Spleen (tissue), 11 donors: ENCODE results near the gene FGGY. TPM values are rescaled to one million over a fixed set of nuclear protein-coding genes. Genes with fewer than 3 reads are reported as not detected.
A peak's percentile ranks its signal among the peaks of the same experiment; 100 is the strongest.

Experiments
- DNase-seq: peaks from one replicate; pipeline ENCODE4 v3.0.0-alpha.2; 2020
- H3K27ac ChIP-seq, 8 donors: fragments of 200-600 bp; sonication (generic) in 7 of 8; 1 replicate in 4 of 8; 2 replicates in 4 of 8; pipeline versions ENCODE4 v1.5.0 to v1.8.0; 2016 to 2021; ENCODE audit warnings: inconsistent platforms in 4 of 8, mild to moderate bottlenecking in 4 of 8, moderate library complexity in 1 of 8
- H3K27me3 ChIP-seq, 7 donors: fragments of 200-600 bp; sonication (generic) in 6 of 7; replicated peaks in 1 of 7; 1 replicate in 4 of 7; 2 replicates in 3 of 7; pipeline versions ENCODE4 v1.5.0 to v1.8.0; 2016 to 2021; ENCODE audit warnings: inconsistent platforms in 3 of 7, mild to moderate bottlenecking in 1 of 7
- H3K36me3 ChIP-seq, 6 donors: fragments of 200-600 bp; sonication (generic) in 5 of 6; 1 replicate in 4 of 6; 2 replicates in 2 of 6; pipeline versions ENCODE4 v1.5.0 to v1.8.0; 2016 to 2021; ENCODE audit warnings: inconsistent platforms in 2 of 6
- H3K4me1 ChIP-seq, 6 donors: fragments of 200-600 bp; sonication (generic) in 5 of 6; 1 replicate in 3 of 6; 2 replicates in 3 of 6; pipeline versions ENCODE4 v1.5.0 to v1.8.0; 2016 to 2021; ENCODE audit warnings: inconsistent platforms in 3 of 6
- H3K4me3 ChIP-seq, 8 donors: fragments of 200-600 bp; sonication (generic) in 7 of 8; 1 replicate in 4 of 8; 2 replicates in 4 of 8; pipeline versions ENCODE4 v1.5.0 to v1.8.0; 2016 to 2021; ENCODE audit warnings: inconsistent platforms in 4 of 8, mild to moderate bottlenecking in 4 of 8, moderate library complexity in 2 of 8
- H3K9me3 ChIP-seq, 8 donors: fragments of 200-600 bp; sonication (generic) in 7 of 8; 1 replicate in 4 of 8; 2 replicates in 4 of 8; pipeline versions ENCODE4 v1.5.0 to v1.8.0; 2016 to 2021; ENCODE audit warnings: inconsistent platforms in 4 of 8
- POLR2A ChIP-seq, 3 donors: fragments of 450-650 bp; IDR thresholded peaks; one replicate each; pipeline ENCODE4 v1.5.1; 2017; ENCODE audit warnings: antibody characterized with exemption in 3 of 3, mild to moderate bottlenecking in 1 of 3
- POLR2AphosphoS5 ChIP-seq, 3 donors: sonication (generic); formaldehyde crosslinking; IDR thresholded peaks; one replicate each; pipeline ENCODE4 v1.5.1; 2017; ENCODE audit warnings: antibody characterized with exemption in 3 of 3
- WGBS, 5 donors: extraction: QIAGEN DNeasy Blood & Tissue Kit in 3 of 5; methylation state at CpG; one replicate each; pipeline versions ENCODE4 v1.1.5 to v1.1.7; 2013 to 2018; 5-methylcytosine and 5-hydroxymethylcytosine counted together
- intact Hi-C: fragments of 100-400 bp; cut with DNase I; formaldehyde crosslinking; loops from one replicate; pipeline ENCODE4 v1.15.0; 2023; ENCODE audit warnings: low total_unique reads
- polyA plus RNA-seq, 3 donors: library from polyadenylated mRNA; stranded (reverse); fragments of 200-250 nt; gene quantifications; one replicate each; pipeline ENCODE4 v1.2.1, GENCODE V29; 2013
- total RNA-seq, 7 donors: library from RNA; depleted of rRNA in 3 of 7; stranded (reverse); fragments of >200 nt in 3 of 7; fragmentation: NEBNext Ultra II Directional in 4 of 7; extraction: Animal tissue kit (Norgen Biotek cat#: 25700) in 4 of 7; gene quantifications; one replicate each; pipeline versions ENCODE4 v1.1.0 to v1.2.1, GENCODE V29; 2016 to 2021
- TF ChIP-seq, protein P1 (sequence below), 11 experiments: fragments of 200-600 bp in 7 of 11; fragments of 450-650 bp in 4 of 11; sonication (generic) in 4 of 11; IDR thresholded peaks in 8 of 11; conservative IDR thresholded peaks in 3 of 11; 1 replicate in 7 of 11; 2 replicates in 4 of 11; pipeline versions ENCODE4 v1.4.0 to v1.8.0; 2016 to 2021; ENCODE audit warnings: antibody characterized with exemption in 11 of 11, inconsistent platforms in 4 of 11, mild to moderate bottlenecking in 1 of 11
- donor health status: healthy with polysubstance abuse.
- donor health status: DM: no; HTN: no; CAD: no; lungs with moderate emphysema.
- donor health status: DM: no; HTN: no; CAD: no.
- donor health status: Bipolar disorder and iron deficiency.
- donor health status: healthy.
- donor health status: DM: no; HTN: no; CAD: no.
- donor health status: DM: yes; HTN: yes; CAD: no.

The FGGY gene
- total and polyA plus RNA-seq, 10 donors, result 1.7 to 27.8 (median 13.2) TPM

DNA sequence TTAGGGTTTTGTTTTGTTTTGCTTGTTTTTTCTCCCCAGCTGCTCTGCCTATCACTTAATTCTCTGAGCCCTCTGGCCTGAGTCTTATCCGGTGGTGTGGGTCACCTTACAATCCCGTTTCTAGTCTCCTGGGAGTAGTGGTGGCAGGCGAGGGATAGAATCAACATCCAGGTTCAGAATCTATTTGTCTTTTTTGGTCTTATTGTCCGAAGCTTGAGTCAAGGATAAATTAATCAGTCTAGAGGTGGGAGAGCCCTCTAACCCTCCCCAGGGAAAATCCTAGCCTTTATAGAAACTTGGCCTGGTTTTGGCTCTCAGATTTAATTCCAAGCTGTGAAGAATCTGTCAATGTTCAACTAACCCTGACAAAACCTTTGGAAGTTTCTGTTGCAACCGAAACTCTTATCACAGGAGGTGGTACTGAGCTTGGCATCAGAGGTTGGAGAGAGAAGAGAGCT is 246.3 kb downstream of the FGGY start:
- TF ChIP-seq POLR2A (IDR thresholded peaks at IDR 0.05) (no peak), POLR2AphosphoS5 (IDR thresholded peaks at IDR 0.05) (no peak)
- TF ChIP-seq, protein P1, sequence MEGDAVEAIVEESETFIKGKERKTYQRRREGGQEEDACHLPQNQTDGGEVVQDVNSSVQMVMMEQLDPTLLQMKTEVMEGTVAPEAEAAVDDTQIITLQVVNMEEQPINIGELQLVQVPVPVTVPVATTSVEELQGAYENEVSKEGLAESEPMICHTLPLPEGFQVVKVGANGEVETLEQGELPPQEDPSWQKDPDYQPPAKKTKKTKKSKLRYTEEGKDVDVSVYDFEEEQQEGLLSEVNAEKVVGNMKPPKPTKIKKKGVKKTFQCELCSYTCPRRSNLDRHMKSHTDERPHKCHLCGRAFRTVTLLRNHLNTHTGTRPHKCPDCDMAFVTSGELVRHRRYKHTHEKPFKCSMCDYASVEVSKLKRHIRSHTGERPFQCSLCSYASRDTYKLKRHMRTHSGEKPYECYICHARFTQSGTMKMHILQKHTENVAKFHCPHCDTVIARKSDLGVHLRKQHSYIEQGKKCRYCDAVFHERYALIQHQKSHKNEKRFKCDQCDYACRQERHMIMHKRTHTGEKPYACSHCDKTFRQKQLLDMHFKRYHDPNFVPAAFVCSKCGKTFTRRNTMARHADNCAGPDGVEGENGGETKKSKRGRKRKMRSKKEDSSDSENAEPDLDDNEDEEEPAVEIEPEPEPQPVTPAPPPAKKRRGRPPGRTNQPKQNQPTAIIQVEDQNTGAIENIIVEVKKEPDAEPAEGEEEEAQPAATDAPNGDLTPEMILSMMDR (IDR thresholded peaks at IDR 0.05 in 8 of 11, conservative IDR thresholded peaks at IDR 0.05 in 3 of 11), result no peak
- H3K27me3 ChIP-seq, result no peaks in the 10 kb centered on the region
- H3K36me3 ChIP-seq, result no peaks in the 10 kb centered on the region
- H3K4me1 ChIP-seq, result no peaks in the 10 kb centered on the region
- intact Hi-C loops, result no loop called here
- H3K4me3 ChIP-seq, result no peak overlapping the region
- DNase-seq, result no peak
- H3K27ac ChIP-seq, result no peak overlapping the region
- H3K9me3 ChIP-seq, result no peaks in the 10 kb centered on the region
- WGBS, 5 donors, result 85 to 90% (median 88%) methylated on average over 5 of the region's 5 CpGs

DNA sequence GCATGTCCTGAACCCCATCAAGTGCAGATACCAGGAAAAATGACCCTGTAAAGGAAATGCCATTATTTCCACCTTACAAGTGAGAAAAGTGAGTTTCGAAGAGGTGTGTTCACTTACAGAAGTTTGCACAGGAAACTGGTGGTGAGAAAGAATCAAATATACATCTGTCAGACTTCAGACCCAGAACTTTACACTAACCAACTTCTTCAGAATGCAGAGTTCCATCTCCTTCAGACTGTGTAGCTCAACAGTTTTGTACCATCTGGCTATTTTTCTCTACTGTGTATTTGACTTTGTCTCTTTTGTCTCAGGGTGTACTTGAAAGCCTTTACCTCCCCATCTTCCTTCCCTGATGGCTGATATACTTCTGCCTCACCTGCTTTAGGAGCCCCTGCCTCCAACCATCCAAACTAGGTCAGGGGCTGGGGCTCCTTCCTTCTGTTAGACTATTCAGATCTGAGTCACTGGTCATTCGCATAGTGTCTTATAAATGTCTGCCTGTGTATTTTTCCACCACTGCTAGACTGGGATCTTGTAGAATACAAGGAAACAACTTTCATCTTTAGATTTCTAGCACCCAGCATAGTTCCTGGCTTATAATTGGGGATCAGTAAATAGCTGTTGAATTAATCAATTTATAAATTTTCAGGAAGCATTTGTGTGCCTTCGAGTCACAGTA is 247.9 kb downstream of the FGGY start:
- TF ChIP-seq, protein P1 (IDR thresholded peaks at IDR 0.05 in 8 of 11, conservative IDR thresholded peaks at IDR 0.05 in 3 of 11), result no peak
- no peak for TF ChIP-seq POLR2A (IDR thresholded peaks at IDR 0.05)
- no peak for TF ChIP-seq POLR2AphosphoS5 (IDR thresholded peaks at IDR 0.05)
- intact Hi-C loops, result no loop called here
- no peak for DNase-seq
- H3K9me3 ChIP-seq, result no peaks in the 10 kb centered on the region
- no peak overlapping the region for H3K4me3 ChIP-seq
- no peaks in the 10 kb centered on the region for H3K36me3 ChIP-seq
- WGBS, 5 donors, result 79 to 90% (median 86%) methylated on average over 3 of the region's 3 CpGs
- no peaks in the 10 kb centered on the region for H3K27me3 ChIP-seq
- no peak overlapping the region for H3K27ac ChIP-seq
- peaks cover 0 to 4% (median 0%) of the 10 kb centered on the region in 6 donors for H3K4me1 ChIP-seq

DNA sequence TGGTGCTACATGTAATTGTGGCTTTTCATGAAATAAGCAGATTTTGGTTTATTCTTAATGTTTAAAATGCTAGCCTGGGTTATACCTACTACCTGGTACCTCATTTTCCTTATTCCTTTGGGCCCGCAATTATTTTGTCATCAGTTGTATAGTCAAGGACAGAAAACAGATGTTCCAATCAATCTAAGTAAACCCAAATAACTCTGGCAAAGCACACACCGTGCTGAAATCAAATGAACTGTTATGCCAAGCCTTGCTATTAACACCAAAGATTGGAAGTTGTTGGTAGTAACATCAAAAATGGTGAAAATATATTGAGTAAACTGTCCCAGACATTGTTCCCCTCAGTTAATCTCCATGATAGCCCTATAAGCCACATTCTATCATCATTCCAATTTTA is 248.9 kb downstream of the FGGY start:
- intact Hi-C loops, result no loop called here
- no peak overlapping the region for H3K27ac ChIP-seq
- no peak overlapping the region for H3K4me3 ChIP-seq
- no peak for DNase-seq
- TF ChIP-seq, protein P1 (IDR thresholded peaks at IDR 0.05 in 8 of 11, conservative IDR thresholded peaks at IDR 0.05 in 3 of 11), result no peak
- TF ChIP-seq POLR2AphosphoS5 (IDR thresholded peaks at IDR 0.05) (no peak), POLR2A (IDR thresholded peaks at IDR 0.05) (no peak)
- H3K4me1 ChIP-seq, result peaks cover 0 to 14% (median 3%) of the 10 kb centered on the region in 6 donors
- H3K36me3 ChIP-seq, result no peaks in the 10 kb centered on the region
- H3K9me3 ChIP-seq, result no peaks in the 10 kb centered on the region
- WGBS, 5 donors, result 89 to 97% (median 94%) methylated on average over 2 of the region's 2 CpGs
- no peaks in the 10 kb centered on the region for H3K27me3 ChIP-seq

DNA sequence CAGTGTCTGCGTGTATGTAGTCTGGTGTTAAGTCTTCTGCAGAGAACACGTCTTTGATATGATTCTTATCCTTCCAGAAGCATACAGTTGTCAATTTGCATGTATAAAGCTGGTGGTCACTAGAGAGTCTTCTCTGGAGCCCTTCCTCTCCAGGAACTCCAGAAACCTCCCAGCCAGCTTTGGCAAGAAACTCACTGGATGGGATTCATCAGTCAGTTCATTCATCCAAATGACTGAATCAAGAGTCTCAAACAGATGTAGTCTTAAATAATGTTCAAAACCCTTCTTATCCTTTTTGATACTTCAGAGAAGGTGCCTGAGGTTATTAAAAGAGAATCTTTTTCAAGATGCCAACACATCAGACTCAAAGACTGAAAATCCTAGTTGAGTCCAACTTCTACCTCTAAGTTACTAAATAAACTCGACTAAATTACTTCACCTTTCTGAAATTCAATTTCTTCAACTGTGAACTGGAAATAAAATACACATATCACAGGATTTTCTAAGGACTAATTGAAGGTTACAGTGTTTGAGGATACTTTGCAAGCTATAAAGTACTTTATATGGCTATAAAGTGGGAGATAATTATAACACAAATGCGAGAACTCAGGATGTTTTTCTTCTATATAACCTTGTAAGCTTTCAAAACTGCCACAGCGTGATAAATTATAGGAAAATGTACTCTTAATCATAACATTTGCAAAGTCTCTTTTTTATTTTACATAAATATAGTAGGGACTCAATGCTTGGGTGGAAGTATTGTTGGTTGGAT is 252.4 kb downstream of the FGGY start:
- TF ChIP-seq, protein P1 (IDR thresholded peaks at IDR 0.05 in 8 of 11, conservative IDR thresholded peaks at IDR 0.05 in 3 of 11), result no peak
- TF ChIP-seq POLR2AphosphoS5 (IDR thresholded peaks at IDR 0.05), result no peak
- no peak for TF ChIP-seq POLR2A (IDR thresholded peaks at IDR 0.05)
- 79 to 84% (median 80%) methylated on average over 5 of the region's 5 CpGs for WGBS, 5 donors
- H3K27ac ChIP-seq, result peak overlapping the region in 6 of 8 donors; percentile 65 to 92 (median 81)

More for the DNA sequence above, 252.4 kb downstream of the FGGY start:
- Histone ChIP-seq H3K4me3 (no peak overlapping the region), H3K36me3 (peaks cover 0 to 3% (median 0%) of the 10 kb centered on the region in 6 donors), H3K27me3 (no peaks in the 10 kb centered on the region), H3K4me1 (peaks cover 0 to 14% (median 3%) of the 10 kb centered on the region in 6 donors), H3K9me3 (no peaks in the 10 kb centered on the region)
- no peak for DNase-seq
- intact Hi-C loops, result no loop called here
